Measurements from ENCODE around the gene ZNF697.

The ZNF697 gene

DNA sequence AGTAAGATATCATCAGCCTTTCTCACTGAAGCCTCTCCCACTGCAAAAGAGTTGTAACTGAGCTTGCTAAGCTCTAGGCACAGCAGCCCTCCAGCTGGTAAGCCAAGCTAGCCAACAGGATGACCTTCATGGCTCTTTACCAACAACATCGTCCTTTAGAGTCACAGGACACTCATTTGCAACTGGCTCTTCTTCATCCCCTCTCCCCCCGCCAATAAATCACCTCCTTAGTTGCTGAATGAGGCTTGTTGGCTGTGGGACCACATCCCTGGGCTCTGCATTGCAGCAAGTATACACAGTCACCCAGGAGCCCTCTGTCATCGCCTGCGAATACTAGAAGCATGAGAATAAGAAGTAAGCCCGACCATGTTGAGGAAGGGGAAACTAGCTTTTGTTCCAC is 16.0 kb upstream of the ZNF697 start:
- in situ Hi-C loops (cut with HindIII; ENCODE audit: low sequenced_read_pairs): no loop called here

DNA sequence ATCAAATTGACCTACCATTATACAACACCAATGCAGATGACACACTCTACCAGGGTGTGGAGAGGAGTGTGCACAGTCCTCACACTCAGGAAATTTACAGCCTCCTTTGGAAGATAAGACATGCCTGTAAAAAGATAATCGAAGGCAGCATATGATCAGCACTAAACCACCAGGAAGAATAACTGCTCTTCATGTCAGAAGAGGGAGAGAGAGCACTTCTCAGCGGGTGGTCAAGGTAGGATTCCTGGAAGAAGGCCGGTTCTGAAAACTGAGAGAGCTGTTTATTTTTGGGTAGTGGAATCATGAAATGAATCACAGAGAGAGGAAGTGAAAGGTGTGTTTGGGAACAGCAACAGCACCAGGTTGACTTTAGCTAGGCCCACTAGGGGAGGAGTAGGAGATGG is 14.0 kb upstream of the ZNF697 start:
- in situ Hi-C loops (cut with HindIII; ENCODE audit: low sequenced_read_pairs): no loop called here

DNA sequence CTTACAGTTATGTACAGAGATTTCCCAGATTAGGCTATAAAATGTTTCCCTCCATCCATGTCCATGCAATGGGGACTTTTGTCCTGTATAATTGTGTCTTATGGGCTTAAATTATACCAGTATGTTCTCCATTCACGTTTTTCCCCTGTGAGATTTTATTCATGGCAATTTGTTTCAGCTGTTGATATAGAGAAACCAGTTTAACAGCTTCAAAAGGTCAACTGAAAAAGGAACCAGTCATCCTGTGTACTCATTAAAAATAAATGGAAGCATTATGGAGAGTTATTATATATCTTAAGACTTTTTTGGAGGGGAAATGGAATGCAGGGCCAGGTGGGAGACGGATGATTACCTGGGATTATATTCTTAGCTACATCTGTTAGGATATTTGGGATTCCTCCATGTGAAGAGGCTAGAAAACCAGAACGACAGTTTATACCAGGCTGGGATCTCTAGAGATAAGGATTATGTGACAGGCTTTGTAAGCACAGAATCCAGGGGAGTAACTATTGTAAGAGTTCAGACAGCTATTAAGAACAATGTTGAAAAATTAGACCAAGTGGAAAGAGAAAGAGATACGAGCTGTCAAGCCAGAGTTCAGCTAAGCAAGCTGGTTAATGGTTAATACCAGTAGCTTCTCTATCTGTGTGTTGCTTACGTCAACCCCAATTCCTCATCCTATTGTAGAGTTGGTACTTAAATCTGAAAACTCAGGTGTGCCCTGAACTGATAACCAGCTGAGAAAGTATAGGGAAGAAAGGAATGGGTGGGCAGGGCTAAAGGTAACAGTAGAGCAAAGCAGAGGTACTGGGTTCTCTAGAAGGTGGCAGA is 12.4 kb upstream of the ZNF697 start:
- in situ Hi-C loops (cut with HindIII; ENCODE audit: low sequenced_read_pairs): no loop called here

DNA sequence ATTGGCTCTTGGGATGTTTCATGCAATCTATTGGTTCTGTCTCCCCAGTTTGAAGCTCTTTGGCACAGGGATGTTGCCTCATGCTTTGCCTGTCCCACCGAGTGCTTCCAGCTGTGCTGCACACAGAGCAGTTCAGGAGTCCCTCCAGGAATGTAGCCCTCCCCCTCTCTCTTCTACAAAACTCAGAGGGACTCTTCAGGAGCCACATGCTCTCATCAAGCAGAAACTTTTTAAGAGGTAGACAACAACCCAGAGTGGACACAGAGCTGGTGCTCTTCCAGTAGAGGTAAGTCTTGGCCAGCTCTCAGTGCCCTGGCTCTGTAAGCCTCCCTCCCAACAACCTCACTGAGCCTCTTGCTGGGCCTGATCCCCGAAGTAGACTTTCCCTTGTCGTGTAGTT is 11.6 kb upstream of the ZNF697 start:
- in situ Hi-C loops (cut with HindIII; ENCODE audit: low sequenced_read_pairs): no loop called here

DNA sequence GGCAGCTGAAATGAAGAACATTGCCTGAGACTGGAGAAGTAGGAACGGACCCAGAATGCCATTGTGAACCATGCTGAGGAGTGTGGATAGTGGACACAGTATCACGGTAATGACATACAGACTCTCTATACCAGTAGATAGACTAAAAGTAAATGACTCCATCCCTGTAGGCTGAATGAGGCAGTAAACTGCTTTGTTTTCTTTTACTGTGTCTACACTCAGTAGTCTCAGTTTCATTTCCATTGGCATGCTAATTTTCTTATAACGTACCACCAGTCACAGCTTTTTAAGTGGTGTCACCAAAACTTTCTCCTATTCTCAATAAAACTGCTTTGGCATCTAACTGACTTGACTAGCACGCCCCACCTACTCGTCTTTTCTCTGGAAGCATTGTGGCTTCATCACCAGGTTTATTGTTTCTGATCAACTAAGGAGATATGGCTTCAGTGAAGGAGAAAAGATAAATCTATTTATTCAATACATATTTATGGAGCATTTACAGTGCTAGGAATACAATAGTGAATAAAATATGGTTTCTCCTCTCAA is 8.4 kb upstream of the ZNF697 start:
- in situ Hi-C loops (cut with HindIII; ENCODE audit: low sequenced_read_pairs): no loop called here

DNA sequence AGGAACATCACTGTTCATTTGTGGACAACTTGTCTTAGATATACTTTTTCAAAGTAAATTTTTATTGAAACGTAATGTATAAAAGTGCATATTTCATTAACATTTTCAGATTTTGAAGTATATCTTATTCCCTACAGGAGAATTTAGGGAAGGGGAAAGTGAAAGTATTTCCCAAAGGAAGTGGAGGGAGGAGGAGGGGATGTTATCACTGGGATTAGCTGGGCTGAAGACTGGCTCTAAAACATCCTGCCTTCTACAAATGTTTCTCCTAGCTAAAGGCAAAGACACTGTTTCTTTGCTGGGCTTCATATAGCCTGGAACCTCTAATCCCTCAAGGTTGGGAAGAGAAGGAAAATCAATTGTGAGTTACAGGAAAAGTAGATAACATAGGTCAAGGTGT is 7.1 kb upstream of the ZNF697 start:
- in situ Hi-C loops (cut with HindIII; ENCODE audit: low sequenced_read_pairs): no loop called here

DNA sequence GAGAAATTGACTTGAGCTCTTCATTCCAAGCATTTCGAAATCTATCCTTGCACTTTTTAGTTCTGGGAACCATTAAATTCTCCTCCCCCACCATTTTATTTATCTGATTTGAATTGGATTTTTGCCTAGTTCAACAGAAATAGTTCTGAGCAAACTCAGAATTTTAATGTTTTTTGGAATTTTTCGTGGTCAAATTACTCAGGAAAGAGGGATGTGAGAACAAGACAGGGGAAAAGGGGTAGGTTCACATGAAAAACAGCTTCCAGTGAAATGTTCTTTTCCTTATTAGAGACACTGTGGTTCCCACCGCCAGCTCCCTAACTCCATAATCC is 5.7 kb upstream of the ZNF697 start:
- in situ Hi-C loops (cut with HindIII; ENCODE audit: low sequenced_read_pairs): no loop called here

DNA sequence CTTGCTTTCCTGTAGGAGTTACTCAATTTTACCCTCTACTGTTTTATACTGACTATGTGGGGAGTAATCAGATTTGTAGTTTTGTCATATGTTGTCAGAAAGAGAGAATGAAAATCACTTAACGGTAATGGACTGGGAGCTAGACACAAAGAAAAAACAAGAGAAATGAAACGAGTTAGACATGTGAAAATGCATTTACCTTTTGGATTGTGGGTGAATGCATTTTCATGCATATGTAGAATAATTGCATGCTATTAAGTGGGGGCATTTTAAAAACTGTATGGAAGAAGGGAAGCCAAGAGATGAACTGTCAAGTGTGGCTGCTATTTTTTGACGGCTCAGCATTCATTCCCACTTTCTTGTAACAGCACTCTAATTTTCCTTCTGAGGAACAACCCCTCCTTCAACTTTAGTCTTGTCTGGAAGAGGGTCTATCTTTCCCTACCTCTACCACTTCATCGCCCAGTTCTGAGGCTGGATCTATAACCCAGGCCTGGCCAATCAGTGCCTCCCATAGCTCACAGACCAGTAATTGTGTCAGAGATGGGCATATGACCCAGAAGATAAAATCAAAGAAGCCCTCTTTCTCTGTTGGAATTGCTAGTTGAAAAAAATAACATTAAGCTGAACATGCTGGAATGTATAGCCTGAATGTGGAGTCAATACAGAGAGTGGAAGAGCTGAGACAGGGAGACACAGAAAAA is 5.2 kb upstream of the ZNF697 start:
- in situ Hi-C loops (cut with HindIII; ENCODE audit: low sequenced_read_pairs): no loop called here

DNA sequence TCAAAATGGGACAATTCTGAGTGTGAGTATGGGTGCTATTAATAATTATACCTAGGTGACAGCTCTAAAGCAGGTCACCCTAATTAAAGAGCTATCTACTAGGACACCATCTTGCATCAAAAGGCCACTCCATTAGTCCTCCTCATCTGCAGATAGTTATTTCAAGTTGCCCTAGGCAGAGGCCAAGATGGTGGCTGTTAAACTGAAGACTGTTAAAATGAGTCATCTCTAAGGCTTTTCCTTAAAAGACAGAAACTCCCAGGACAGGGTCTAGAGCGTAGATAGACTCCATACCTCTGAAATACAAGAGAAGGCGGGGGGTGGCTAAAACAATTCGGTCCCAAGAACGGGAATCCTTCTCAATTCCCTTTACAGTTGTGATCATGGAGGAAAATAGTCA is 4.5 kb upstream of the ZNF697 start:
- in situ Hi-C loops (cut with HindIII; ENCODE audit: low sequenced_read_pairs): no loop called here

DNA sequence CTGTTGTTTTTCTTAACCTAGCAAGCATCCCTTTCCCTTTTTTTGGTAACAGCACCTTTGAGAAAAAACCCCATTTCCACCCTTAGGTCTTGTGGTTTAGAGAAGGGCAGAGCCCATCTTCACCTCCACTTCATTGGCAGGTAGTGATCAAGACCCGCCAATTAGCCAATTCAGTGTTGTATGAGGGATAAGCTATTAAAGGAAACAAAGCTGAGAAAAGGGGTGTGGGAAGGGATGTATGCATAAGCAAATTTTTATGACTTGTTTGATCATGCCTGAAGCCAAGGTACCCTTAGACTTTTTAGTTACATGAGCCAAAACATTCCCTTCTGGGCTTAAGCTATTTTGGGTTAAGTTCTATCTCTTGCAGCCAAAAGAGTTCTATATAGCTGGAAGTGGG is 3.6 kb upstream of the ZNF697 start:
- in situ Hi-C loops (cut with HindIII; ENCODE audit: low sequenced_read_pairs): no loop called here

DNA sequence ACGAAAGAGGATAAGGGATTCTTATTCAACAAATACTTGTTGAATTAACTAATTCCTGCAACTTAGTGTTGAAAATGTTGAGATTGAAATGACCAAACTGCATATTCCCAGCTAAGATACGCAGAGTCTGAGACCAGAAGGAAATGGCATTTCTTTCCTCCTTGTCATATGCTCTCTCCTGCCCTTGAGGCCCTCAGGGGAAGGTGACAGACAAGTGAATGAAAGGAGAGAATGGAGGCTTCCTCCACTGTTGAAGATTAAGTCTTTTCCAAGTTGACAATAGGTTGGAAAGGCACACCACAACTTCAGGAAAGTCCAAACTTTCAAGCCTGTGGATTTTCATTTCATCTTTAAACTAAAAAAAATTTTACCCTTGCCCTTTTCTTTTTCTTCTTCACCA is 3.1 kb upstream of the ZNF697 start:
- in situ Hi-C loops (cut with HindIII; ENCODE audit: low sequenced_read_pairs): no loop called here

DNA sequence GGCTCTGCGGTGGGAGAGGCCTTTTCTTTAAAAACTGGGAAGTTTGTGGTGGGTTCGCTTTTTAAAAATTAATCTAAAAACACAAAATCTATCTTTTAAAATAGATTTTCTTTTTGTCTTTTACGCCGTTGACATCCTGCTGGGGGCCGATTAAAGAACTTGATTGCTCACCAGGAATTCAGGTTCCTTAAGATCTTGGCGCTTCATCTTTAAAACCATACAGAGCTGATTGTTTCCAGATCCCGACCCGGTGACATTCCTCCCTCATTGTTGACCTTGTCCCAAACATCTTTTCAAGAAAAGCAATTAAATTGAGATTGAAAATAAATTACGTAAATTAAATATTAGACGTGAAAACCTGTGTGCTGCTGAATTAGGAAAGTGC is 546 bp upstream of the ZNF697 start:
- in situ Hi-C loops (cut with HindIII; ENCODE audit: low sequenced_read_pairs): no loop called here

DNA sequence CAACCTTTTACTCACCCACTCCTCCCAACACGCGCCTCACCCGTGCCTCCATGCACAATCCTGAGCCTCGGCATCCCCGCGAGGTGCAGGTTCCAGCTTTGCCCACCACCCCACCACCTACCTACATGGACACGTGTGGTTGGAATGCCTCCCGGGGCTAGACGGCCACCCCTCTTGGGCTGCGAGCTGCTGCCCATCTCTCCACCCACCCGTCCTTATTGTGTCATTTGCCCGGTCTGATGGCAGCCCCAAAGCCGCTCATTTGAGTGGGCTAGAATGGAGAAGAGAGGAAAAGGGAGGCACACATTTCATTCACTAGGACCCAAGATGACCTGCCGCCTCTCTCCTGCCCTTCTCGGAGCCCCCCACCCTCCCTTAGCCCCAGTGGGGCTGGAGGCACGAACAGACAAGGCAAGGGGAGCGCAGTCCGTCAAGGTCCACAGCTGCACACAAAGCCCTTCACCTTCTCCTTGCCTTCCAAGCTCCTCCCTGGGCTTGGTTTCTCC is 785 bp downstream of the ZNF697 start:
- in situ Hi-C loops (cut with HindIII; ENCODE audit: low sequenced_read_pairs): no loop called here

DNA sequence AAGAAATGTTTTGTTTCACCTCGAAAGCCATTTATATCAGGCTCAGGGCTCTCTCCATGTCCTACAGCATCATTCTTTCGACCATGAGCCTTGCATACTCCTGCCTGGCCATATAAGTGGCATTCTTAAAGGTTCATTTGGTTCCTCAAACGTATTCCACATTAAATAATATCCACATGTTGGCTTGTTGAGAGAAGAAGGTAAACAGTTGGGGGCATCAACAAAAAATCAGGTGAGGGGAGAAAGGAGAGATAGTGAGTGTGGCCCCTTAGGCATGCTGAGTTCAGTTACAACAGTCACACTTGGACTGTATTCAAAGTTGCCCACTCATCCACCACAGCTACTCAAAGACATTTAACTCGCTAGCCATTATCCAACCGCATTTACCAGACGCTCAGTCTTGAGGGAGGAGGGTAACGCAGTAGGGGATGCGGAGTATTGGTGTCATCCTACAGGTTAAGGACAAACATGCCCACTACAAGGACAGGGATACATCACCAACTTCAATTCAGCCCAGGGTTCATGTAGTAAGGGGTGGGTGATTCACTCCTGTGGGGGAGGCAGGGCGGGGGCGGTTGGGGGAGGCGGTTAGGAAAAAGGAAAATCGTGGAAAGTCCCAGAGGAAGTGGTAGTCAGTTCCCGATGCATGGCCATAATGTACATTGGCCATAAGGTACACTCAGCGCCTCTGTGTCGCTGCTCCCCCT is 1.4 kb downstream of the ZNF697 start:
- in situ Hi-C loops (cut with HindIII; ENCODE audit: low sequenced_read_pairs): no loop called here

DNA sequence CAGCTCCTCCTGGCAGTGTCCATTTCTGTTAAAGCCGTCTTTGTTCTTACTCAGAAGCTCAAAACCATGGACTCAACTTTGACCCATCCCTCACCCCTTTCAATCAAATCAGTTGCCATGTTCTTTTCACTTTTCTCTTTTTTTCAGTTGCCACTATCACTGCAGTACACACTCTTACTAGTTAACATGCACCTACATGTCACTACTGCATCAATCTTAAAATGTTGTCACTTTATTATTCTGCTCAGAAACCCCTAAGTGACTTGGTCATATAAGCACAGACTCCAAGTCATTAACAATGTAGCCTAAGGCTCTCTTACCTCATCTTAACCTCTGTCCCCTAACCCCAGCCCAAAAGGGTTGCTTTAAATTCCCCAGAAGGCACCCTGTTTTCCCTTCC is 9.0 kb downstream of the ZNF697 start:
- in situ Hi-C loops (cut with HindIII; ENCODE audit: low sequenced_read_pairs): no loop called here

DNA sequence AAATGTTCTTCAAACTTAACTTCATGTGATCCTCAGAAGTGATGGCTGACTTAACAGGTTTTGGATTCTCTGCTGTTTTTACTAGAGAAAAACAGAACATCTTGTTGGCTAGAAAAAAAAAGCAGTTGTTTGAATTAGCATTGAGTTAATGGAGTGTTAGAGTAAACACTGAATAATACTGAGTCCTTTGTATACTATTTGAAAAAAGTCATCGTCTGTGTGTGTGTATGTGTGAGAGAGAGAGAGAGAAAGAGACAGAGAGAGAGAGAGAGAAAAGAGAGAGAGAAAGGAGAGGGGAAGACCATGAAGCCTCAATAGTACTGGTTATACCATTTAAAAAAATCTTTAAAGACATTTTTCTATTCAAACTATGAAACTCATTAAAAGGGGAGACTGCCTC is 10.4 kb downstream of the ZNF697 start:
- in situ Hi-C loops (cut with HindIII; ENCODE audit: low sequenced_read_pairs): no loop called here

DNA sequence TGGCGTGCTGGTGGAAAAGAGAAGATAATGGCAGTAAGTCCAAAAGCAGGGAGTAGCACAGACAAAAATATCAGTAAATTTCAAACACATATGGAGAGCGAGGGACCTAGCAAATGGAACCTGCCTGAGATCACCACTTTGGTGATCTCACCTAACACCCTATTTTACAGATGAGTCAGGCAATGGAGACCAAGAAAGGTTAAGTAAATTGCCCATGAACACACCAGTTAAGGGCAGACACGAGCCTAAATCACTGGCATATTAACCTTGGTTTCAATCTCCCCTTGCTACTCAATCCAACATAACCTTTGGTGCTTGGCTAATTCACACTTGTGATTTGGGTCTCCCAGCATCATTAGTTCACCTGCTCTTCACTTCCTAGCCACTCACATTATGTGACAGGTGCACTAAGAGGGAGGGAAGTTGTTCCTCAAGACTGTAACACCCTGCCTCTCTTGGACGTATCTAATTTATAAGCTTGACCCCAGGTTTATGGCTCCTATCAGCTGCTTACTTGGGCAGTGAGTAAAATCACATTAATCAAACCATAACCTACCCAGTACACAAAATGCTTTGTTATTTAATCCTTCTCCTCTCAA is 11.5 kb downstream of the ZNF697 start:
- in situ Hi-C loops (cut with HindIII; ENCODE audit: low sequenced_read_pairs): no loop called here

DNA sequence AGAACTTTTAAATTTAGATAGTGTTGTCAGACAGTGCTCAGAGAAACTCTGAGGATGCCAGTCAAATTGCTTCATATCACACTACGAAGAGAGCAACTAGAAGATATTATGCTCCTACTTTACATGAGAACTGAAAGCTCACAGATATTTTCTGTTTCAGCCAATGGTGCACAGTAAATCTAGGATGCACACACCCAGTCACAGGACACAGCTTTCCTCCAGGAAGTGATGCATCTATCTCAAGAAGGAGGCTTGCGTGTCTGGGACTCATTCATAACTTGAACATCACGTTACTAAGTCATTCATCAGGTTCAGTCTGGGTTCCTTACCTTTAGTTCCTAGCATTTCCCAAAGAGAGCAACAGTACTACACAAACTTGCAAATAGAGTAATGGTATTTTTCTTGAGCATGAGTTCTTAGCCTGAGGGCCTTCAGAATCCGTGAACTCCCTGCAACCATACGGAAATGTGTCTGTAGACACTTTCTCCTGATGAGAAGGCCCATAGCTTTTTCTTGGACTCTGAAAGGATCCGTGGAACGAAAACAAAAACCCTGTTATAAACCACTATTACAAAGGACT is 12.2 kb downstream of the ZNF697 start:
- in situ Hi-C loops (cut with HindIII; ENCODE audit: low sequenced_read_pairs): no loop called here

DNA sequence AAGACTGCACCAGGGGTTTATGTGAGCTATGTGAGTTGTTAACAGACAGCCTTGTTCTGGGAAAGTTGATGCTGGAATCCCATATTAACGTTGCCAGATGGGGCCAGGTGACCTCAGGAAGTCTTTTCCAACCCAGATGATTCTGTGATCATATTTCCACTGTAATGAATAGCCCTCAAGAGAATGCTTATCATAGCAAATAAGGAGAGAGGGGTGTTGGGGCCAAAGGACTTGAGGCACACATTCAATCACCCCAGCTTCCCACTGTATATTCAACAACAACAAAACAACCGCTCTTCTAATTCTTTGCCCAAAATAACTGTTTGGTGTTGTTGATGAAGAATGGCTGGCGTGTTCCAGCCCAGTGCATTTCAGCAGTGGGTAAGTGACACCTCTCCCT is 14.1 kb downstream of the ZNF697 start:
- in situ Hi-C loops (cut with HindIII; ENCODE audit: low sequenced_read_pairs): no loop called here

DNA sequence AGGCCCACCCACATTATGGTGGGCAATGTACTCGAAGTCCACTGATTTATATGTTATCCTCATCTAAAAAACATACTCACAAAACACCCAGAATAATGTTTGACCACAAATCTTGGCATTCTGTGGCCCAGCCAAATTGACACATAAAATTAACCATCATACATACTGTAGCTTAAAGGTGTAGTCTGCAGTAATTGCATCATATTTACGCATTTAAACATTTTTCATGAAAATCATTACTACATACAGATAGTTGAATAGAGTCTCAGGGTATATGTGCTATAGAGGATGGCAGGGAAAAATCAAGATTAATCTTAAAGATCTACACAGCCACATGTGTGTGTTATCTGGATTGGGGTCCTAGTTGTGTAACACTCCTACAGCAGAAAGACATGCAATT is 14.5 kb downstream of the ZNF697 start:
- in situ Hi-C loops (cut with HindIII; ENCODE audit: low sequenced_read_pairs): no loop called here

DNA sequence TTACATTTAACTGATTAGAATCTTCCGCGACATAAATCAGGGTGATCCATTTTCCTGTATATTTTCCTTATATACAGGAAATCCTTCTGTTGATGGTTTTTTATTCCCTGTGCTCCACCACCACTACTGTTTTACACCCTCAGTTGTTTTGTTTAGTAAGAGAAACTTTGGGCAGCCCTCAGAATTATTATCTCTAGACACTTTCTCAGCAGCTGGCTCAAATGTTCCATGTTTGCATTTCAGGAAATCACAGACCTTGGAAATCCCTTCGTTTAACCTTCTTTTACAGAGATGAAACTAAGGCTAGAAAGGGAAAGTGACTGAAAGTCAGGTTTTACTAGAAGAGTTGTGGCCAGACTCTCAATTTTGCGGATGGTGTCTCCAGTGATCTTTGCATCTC is 15.2 kb downstream of the ZNF697 start:
- in situ Hi-C loops (cut with HindIII; ENCODE audit: low sequenced_read_pairs): no loop called here
